ENCODE results near the gene PRMT6.
"Not testable (repeated sequence)": the region's sequence is repeated elsewhere in the genome, so short reads cannot be mapped to it uniquely, and the experiment has no call there.

PRMT6 gene

DNA sequence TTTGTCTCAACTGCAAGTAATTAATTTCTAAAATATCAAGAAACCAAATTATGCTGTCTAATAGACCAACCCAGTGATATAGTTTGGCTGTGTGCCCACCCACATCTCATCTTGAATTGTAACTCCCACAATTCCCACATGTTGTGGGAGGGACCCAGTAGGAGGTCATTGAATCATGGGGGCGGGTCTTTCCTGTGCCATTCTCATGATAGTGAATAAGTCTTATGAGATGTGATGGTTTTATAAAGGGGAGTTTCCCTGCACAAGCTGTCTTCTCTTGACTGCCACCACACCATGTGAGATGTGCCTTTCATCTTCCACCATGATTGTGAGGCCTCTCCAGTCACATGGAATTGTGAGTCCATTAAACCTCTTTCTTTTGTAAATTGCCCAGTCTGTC, 36.9 kb downstream of the PRMT6 start:
- not testable (repeated sequence) for DNase-seq (ENCODE audit: extremely low read depth in 1 of 2, low read depth in 1 of 2)

DNA sequence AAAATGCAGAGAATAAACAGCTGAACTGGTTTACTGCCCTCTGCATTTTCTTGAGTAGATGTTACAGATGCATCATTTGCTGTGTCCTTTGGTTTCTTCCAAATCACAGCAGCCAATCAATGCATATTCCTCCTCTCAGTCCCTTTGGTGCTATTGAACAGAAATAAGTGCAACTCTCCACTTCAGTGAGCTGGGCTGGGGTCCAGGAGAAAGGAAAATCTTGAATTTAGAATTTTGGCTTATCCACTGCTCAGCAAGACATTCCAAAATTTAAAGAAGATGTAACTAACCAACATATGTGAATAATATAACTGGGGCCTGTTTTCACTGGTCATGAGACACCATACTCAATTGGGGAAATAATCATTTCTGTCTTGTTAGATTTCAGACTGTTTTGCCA, 39.2 kb downstream of the PRMT6 start:
- no peak for DNase-seq (ENCODE audit: extremely low read depth in 1 of 2, low read depth in 1 of 2)

DNA sequence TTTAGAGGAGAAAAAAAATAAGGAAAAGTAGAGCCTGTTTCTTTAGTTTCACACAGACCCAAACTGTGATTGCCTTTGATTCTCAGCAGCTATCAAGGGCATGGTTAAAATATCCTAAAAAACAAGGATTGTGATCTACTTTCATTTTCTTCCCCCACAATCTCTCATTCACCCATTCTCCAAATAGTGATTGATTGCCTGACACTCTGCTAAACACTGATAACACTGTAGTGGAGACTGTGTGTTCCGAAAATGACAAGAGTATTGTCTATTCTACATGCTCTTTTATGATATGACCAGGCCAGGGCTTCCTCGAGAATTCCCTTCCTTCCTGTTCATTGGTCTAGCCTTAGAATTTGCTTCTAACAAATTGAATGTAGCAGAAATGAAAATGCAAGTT, 40.2 kb downstream of the PRMT6 start:
- no peak for DNase-seq (ENCODE audit: extremely low read depth in 1 of 2, low read depth in 1 of 2)

DNA sequence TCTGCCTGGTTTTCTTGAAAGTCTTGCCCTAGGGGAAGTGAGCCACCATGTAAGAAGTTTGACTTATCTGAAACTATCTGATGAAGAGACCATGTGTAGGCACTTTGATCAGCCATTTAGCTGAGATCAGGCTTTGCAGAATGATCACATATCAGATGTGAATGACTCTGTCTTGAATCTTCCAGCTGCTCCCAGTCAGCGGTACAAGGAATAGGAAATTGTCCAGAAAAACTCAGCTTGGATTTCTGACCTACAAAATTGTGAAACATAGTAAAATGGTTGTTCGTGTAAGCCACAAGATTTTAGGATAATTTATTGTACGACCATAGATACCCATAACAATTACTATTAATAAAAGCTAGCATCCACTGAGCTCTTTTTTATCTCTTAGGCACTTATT, 42.5 kb downstream of the PRMT6 start:
- no peak for DNase-seq (ENCODE audit: extremely low read depth in 1 of 2, low read depth in 1 of 2)

DNA sequence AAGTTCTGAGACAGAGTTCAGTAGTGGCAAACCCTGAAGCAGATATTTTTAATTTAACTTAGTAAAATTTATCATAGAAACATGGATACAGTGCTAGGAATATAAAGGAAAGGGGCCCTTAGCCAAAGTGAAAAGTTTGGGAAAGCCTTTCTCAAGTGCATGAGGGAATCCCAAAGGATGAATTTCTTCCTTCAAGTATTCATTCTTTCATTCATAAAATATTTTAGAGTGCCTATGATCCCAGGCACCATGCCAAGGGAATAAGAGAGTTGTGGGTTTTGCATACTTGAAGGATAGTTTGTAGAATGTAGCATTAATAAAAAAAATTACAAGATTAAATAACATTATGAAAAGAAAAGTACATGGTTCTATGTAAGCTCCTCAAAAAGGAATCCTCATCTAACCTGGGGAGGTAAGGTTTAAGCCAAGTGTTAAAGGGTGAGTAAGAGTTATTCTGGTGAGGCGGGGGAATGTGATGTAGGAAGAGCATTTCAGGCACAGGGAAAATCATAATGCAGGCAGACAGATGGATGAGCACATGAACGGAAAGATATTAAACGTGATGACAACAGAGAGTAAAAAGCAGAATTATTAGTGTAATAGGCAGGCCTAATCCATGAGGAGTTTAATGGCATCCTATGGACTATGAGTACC, 44.0 kb downstream of the PRMT6 start:
- DNase-seq (ENCODE audit: extremely low read depth in 1 of 2, low read depth in 1 of 2): no peak

DNA sequence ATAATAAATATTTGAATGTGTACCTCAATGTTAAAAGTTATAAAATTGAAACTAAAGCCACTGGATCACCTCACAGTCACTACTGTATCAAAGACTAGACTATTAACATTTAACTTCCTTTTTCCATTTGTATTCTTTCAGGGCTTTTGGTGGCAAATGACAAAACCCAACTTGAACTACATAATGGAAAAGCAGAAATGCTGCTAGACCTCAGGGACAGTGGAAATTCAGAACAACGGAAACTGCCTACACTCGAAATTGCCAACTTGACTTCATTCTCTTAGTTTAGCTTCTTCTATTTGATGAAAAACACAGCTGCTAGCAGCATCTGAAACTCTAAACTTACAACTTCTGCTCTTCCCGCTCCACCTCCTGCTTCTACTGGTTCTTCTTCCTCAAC, 49.4 kb downstream of the PRMT6 start:
- no peak for DNase-seq (ENCODE audit: extremely low read depth in 1 of 2, low read depth in 1 of 2)

Data from stimulated activated CD8-positive, alpha-beta memory T cell treated with anti-CD3 and anti-CD28 coated beads, Interleukin-7, amount 100 ng/mL, for 48 hours (primary cell).